Memory B cell (primary cell): ENCODE data around the gene TMEM63B.
"Not testable (repeated sequence)": the region's sequence is repeated elsewhere in the genome, so short reads cannot be mapped to it uniquely, and the experiment has no call there.

Source experiments
- ATAC-seq: fragments of 150-1000 bp; cut with Tn5 transposase; 2 replicates; pipeline ENCODE4 v1.10.0; 2021; ENCODE audit warnings: low read depth, mild to moderate bottlenecking, moderate library complexity
- DNase-seq, 2 donors: peaks; one replicate each; pipeline ENCODE4 v3.0.0; 2022; ENCODE audit warnings: low spot score in 2 of 2
- H3K27ac Mint-ChIP-seq: one replicate; pipeline ENCODE4 v1.8.0; 2022; ENCODE audit warnings: mild to moderate bottlenecking, moderate library complexity, mixed read lengths
- H3K27me3 Mint-ChIP-seq: one replicate; pipeline ENCODE4 v1.8.0; 2022; ENCODE audit warnings: mixed read lengths
- H3K36me3 Mint-ChIP-seq: one replicate; pipeline ENCODE4 v1.8.0; 2022; ENCODE audit warnings: mild to moderate bottlenecking, mixed read lengths
- H3K4me1 Mint-ChIP-seq: one replicate; pipeline ENCODE4 v1.8.0; 2022; ENCODE audit warnings: mixed read lengths
- H3K4me3 Mint-ChIP-seq: one replicate; pipeline ENCODE4 v1.8.0; 2022; ENCODE audit warnings: mild to moderate bottlenecking, moderate library complexity, mixed read lengths
- H3K9me3 Mint-ChIP-seq: one replicate; pipeline ENCODE4 v1.8.0; 2022; ENCODE audit warnings: mixed read lengths

The TMEM63B gene

GRCh38 chr6:44135875-44136274, 8.5 kb downstream of the TMEM63B start:
- no peaks in the 10 kb centered on the region for H3K9me3 Mint-ChIP-seq
- DNase-seq (no peak), ATAC-seq (no peak)
- H3K4me1 Mint-ChIP-seq, result peaks cover 17% of the 10 kb centered on the region
- H3K36me3 Mint-ChIP-seq, result peaks cover 24% of the 10 kb centered on the region
- H3K4me3 Mint-ChIP-seq, result no peak overlapping the region
- no peaks in the 10 kb centered on the region for H3K27me3 Mint-ChIP-seq
- no peak overlapping the region for H3K27ac Mint-ChIP-seq

DNA sequence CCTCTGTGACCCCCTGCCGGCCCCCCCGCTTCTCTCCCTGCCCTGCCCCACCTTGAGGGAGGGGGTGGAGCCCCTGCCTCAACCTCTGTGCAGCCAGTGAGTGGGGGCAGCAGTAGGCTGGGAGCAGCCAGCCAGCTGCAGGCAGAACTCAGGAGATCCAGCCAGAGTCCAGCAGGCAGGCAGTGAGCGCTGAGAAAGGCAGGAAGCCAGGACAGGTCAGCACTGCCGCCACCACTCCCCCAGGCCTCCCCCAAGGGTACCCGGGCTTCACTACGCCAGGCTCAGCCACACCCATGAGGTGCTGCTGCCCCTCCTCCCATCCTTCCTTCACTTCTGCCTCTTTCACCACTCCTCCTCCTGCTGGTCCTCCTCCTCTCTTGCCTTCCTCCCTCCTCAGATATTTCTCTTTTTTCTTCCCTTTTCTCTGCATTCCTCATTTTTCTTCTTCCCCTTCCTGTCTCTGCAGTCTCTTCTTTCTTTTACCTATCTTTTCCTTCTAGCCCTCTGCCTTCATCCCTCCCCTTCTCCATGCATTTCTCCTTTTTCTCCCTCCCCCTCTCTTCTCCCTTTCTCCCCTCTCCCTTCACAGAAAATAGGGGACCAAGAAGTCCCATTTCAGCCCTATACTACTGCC, 11.5 kb downstream of the TMEM63B start:
- Mint-ChIP-seq H3K36me3 (peaks cover 31% of the 10 kb centered on the region), H3K4me3 (no peak overlapping the region)

DNA sequence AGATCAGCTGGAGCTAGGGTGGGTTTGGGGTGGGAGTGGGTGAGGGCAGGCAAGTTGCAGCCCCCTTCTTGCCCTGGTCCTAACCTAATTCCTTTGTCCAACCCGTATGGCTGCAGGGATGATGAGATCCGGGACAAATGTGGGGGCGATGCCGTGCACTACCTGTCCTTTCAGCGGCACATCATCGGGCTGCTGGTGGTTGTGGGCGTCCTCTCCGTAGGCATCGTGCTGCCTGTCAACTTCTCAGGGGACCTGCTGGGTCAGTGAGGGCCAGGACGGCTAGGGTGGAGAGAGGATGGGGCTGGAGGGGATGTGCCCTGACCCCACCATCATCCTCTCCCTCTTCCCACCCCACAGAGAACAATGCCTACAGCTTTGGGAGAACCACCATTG, 12.0 kb downstream of the TMEM63B start:
- DNase-seq (no peak), ATAC-seq (no peak)
- Mint-ChIP-seq H3K27me3 (no peaks in the 10 kb centered on the region), H3K36me3 (peaks cover 31% of the 10 kb centered on the region), H3K4me1 (no peaks in the 10 kb centered on the region), H3K4me3 (no peak overlapping the region), H3K27ac (no peak overlapping the region), H3K9me3 (no peaks in the 10 kb centered on the region)

More for the DNA sequence above, 11.5 kb downstream of the TMEM63B start:
- no peaks in the 10 kb centered on the region for H3K27me3 Mint-ChIP-seq
- no peak for ATAC-seq
- H3K9me3 Mint-ChIP-seq, result no peaks in the 10 kb centered on the region
- H3K4me1 Mint-ChIP-seq, result peaks cover 2% of the 10 kb centered on the region
- no peak for DNase-seq
- no peak overlapping the region for H3K27ac Mint-ChIP-seq

DNA sequence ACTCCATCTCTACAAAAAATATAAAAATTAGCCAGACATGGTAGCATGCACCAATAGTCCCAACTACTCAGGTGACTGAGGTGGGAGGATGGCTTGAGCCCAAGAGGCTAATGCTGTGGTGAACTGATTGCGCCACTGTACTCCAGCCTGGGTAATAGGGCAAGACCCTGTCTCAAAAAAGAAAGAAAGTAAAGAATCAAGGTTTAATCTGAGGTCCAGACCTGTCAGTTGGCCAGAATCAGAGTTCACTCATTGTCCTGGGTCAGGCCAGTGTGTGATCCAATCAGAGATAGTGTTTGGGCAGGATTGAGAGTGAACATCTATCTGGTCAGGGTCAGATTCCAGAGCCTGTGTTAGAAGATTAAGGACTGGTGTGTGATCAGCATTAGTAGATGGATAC, 15.5 kb downstream of the TMEM63B start:
- Mint-ChIP-seq H3K9me3 (no peaks in the 10 kb centered on the region), H3K36me3 (peaks cover 27% of the 10 kb centered on the region), H3K4me1 (no peaks in the 10 kb centered on the region), H3K27ac (no peak overlapping the region), H3K4me3 (no peak overlapping the region), H3K27me3 (no peaks in the 10 kb centered on the region)
- ATAC-seq (no peak), DNase-seq (no peak)

- Mint-ChIP-seq H3K9me3 (no peaks in the 10 kb centered on the region), H3K4me1 (no peaks in the 10 kb centered on the region), H3K27me3 (no peaks in the 10 kb centered on the region), H3K36me3 (peaks cover 27% of the 10 kb centered on the region), H3K4me3 (no peak overlapping the region), H3K27ac (no peak overlapping the region)
- ATAC-seq (no peak), DNase-seq (no peak)
Observed at GRCh38 chr6:44143731-44144130, 16.4 kb downstream of the TMEM63B start.

DNA sequence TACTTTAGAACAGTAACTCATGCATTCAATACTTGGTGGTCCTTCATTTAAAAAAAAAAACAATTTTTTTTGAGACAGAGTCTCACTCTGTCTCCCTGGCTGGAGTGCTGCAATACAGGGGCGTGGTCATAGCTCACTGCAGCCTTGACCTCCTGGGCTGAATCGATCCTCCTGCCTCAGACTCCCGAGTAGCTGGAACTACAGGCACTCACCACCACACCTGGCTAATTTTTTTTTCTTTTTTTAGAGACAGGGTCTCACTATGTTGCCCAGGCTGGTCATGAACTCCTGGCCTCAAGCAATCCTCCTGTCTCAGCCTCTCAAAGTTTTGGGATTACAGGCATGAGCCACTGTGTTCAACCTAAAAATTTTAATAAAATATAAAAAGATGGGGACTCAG, 17.2 kb downstream of the TMEM63B start:
- H3K9me3 Mint-ChIP-seq, result not testable (repeated sequence)

DNA sequence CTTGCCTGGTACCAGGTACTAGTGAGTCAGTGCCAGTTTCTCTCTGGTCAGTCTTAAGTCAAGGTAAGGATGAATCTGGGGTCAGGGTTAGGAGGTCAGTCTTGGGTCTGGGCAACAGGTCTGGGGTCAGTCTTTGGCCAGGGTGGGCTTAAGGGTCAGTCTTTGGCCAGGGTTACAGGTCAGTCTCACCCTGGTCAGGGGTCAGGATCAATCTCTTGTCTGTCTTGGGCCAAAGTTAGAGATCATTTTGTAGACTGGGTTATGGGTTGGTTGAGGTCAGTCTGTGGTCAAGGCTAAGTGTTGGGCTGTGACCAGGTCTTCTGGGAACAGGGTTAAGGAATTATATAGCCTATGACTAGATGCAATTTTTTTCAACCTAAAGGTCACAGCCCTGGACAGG, 18.5 kb downstream of the TMEM63B start:
- Mint-ChIP-seq H3K9me3 (no peaks in the 10 kb centered on the region), H3K27me3 (no peaks in the 10 kb centered on the region), H3K36me3 (peaks cover 21% of the 10 kb centered on the region), H3K27ac (no peak overlapping the region), H3K4me1 (peaks cover 3% of the 10 kb centered on the region), H3K4me3 (no peak overlapping the region)
- DNase-seq (no peak), ATAC-seq (no peak)

More for the DNA sequence above, 17.2 kb downstream of the TMEM63B start:
- DNase-seq, H3K27me3 Mint-ChIP-seq, H3K4me3 Mint-ChIP-seq, H3K27ac Mint-ChIP-seq, ATAC-seq, H3K4me1 Mint-ChIP-seq: not testable (repeated sequence)
- H3K36me3 Mint-ChIP-seq, result peaks cover 27% of the 10 kb centered on the region

DNA sequence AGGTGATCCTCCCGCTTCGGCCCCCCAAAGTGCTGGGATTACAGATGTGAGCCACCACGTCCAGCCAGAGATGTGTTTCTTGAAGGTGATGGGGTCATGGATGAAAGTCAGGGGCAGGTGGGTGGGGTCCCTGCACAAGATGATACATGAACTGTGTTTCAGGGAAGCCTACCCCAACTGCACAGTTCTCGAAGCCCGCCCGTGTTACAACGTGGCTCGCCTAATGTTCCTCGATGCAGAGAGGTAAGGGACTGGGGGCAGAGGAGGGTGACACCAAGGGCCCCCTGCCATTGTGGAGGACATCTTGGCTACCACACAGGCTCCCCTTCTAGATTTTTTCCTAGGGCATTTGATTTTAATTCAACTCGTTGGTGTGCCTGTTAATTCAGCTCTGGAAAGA, 19.3 kb downstream of the TMEM63B start:
- Mint-ChIP-seq H3K4me3 (no peak overlapping the region), H3K27me3 (no peaks in the 10 kb centered on the region), H3K36me3 (peaks cover 18% of the 10 kb centered on the region), H3K9me3 (no peaks in the 10 kb centered on the region), H3K4me1 (peaks cover 10% of the 10 kb centered on the region), H3K27ac (no peak overlapping the region)
- DNase-seq (no peak), ATAC-seq (no peak)

DNA sequence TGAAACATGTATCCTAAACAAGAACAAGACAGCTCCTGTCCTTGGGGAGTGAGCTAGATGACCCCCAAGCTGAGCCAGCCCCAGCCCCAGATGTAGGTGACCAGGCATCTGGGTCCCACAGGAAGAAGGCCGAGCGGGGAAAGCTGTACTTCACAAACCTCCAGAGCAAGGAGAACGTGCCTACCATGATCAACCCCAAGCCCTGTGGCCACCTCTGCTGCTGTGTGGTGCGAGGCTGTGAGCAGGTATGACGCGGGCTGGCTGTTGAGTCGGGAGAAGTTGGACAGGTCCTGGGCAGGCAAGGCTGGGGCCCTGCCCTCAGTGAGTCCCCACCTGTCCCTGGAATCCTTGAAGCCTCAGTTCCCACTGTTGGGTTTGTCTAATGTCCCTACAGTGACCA, 19.9 kb downstream of the TMEM63B start:
- no peak for ATAC-seq
- H3K4me1 Mint-ChIP-seq, result peaks cover 10% of the 10 kb centered on the region

DNA sequence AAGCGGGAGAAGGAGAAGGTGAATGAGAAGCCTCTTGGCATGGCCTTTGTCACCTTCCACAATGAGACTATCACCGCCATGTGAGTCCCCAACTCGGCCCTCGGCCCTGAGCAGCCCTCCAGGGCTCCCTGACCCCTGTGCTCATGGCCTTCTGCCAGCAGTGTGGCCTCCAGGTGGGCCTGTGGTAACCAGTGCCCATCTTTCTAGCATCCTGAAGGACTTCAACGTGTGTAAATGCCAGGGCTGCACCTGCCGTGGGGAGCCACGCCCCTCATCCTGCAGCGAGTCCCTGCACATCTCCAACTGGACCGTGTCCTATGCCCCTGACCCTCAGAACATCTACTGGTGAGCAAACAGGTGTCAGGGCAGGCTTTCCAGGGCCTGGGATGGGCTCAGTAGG, 21.0 kb downstream of the TMEM63B start:
- Mint-ChIP-seq H3K4me3 (no peak overlapping the region), H3K27me3 (no peaks in the 10 kb centered on the region), H3K27ac (no peak overlapping the region), H3K4me1 (peaks cover 10% of the 10 kb centered on the region), H3K36me3 (peaks cover 21% of the 10 kb centered on the region), H3K9me3 (no peaks in the 10 kb centered on the region)
- no peak for DNase-seq
- ATAC-seq, result no peak

More for the DNA sequence above, 19.9 kb downstream of the TMEM63B start:
- H3K4me3 Mint-ChIP-seq, result no peak overlapping the region
- H3K27ac Mint-ChIP-seq, result no peak overlapping the region
- no peaks in the 10 kb centered on the region for H3K9me3 Mint-ChIP-seq
- no peaks in the 10 kb centered on the region for H3K27me3 Mint-ChIP-seq
- DNase-seq, result no peak
- peaks cover 18% of the 10 kb centered on the region for H3K36me3 Mint-ChIP-seq

- Mint-ChIP-seq H3K36me3 (peaks cover 17% of the 10 kb centered on the region), H3K27me3 (no peaks in the 10 kb centered on the region), H3K4me3 (no peak overlapping the region), H3K4me1 (peaks cover 10% of the 10 kb centered on the region), H3K9me3 (no peaks in the 10 kb centered on the region), H3K27ac (no peak overlapping the region)
- ATAC-seq (no peak), DNase-seq (no peak)
Observed at GRCh38 chr6:44149369-44150012, 22.1 kb downstream of the TMEM63B start.

DNA sequence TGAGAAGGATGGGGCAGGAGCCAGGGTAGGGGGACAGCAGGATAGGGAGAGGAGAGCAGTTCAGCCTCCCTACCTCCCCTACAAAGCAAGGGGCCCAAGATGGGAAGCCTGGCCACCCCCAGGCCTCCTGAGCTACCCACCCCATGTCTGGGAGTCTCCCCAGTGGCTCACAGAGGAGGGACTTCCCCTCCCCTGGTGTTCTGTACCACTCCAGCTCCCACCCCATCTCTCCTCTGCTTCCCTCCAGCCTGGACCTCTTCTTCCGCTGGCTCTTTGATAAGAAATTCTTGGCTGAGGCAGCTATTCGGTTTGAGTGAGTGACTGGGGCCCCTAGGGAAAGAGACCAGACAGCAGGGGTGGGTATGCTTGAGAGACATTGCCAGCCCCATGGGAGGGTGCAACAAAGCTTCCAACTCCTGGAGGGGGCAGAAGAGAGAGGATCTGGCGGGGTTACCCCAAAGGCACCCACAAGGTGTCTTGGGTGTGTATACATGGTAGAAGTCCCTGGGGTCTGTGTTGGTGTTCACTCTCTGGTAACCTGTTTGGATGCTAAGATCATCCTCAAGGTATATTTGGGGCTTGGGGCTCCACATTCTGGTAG, 23.1 kb downstream of the TMEM63B start:
- ATAC-seq (no peak), DNase-seq (no peak)
- no peaks in the 10 kb centered on the region for H3K9me3 Mint-ChIP-seq
- no peak overlapping the region for H3K4me3 Mint-ChIP-seq
- no peak overlapping the region for H3K27ac Mint-ChIP-seq
- H3K27me3 Mint-ChIP-seq, result no peaks in the 10 kb centered on the region
- H3K36me3 Mint-ChIP-seq, result peaks cover 16% of the 10 kb centered on the region
- peaks cover 10% of the 10 kb centered on the region for H3K4me1 Mint-ChIP-seq

GRCh38 chr6:44151348-44152108, 24.2 kb downstream of the TMEM63B start:
- DNase-seq, result peak; percentile 88 to 93
- H3K36me3 Mint-ChIP-seq, result peaks cover 9% of the 10 kb centered on the region
- peaks cover 10% of the 10 kb centered on the region for H3K4me1 Mint-ChIP-seq
- peak; percentile 88 for ATAC-seq
- peak overlapping the region; percentile 45 for H3K27ac Mint-ChIP-seq
- peak overlapping the region; percentile 24 for H3K4me3 Mint-ChIP-seq
- no peaks in the 10 kb centered on the region for H3K27me3 Mint-ChIP-seq
- no peaks in the 10 kb centered on the region for H3K9me3 Mint-ChIP-seq

DNA sequence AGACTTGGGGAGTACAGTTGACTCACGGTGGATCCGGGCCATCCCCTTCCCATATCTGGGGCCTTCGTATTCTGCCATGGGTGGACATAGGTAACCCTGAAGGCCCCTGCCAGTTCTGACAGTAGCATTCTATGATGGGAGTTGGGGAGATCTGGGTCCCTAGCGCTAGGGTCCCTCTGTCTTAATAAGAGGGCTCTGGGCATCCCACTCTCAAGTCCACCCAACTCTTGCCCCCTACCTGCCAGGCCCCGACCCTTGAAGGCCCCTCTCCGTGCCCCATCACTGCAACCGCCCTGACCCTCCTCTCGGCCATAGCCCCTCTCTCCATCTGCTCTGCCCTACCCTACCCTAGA, 24.7 kb downstream of the TMEM63B start:
- peaks cover 10% of the 10 kb centered on the region for H3K4me1 Mint-ChIP-seq
- peaks cover 9% of the 10 kb centered on the region for H3K36me3 Mint-ChIP-seq
- DNase-seq, result no peak
- ATAC-seq, result no peak
- peaks cover under 1% of the 10 kb centered on the region for H3K27me3 Mint-ChIP-seq
- peak overlapping the region; percentile 45 for H3K27ac Mint-ChIP-seq
- H3K9me3 Mint-ChIP-seq, result no peaks in the 10 kb centered on the region
- H3K4me3 Mint-ChIP-seq, result no peak overlapping the region
